GM18867 (cell line): Measurements from ENCODE around the gene PHB1.

Experiments
- ATAC-seq: cut with Tn5 transposase; IDR thresholded peaks from one replicate; pipeline ENCODE4 v1.9.1; 2021; ENCODE audit warnings: mild to moderate bottlenecking, moderate library complexity; ENCODE audit not compliant: unreplicated experiment

The PHB1 gene

GRCh38 chr17:49414622-49415350, at the start of gene PHB1:
TSS of gene PHB1 (minus strand) at chr17:49414882. CDS start at chr17:49413264, 1,618 bp downstream.
- peak; percentile 98 for ATAC-seq

DNA sequence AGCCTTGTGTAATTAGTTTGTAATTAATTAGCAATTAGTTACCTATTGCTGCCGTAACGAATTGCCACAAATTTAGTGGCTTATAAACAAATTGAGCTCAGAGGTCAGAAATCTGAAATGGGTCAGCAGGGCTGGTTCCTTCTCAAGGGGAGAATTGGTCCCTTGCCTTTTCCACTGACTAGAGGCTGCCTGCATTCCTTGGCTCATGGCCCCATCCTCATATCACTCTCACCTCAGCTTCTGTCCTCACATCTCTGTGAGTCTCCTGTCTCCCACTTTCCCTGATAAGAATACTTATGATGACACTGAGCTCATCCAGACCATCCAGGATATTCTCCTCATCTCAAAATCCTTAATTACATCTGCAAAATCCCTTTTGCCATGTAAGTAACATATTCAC, 49.4 kb upstream of the PHB1 start:
- no peak for ATAC-seq

DNA sequence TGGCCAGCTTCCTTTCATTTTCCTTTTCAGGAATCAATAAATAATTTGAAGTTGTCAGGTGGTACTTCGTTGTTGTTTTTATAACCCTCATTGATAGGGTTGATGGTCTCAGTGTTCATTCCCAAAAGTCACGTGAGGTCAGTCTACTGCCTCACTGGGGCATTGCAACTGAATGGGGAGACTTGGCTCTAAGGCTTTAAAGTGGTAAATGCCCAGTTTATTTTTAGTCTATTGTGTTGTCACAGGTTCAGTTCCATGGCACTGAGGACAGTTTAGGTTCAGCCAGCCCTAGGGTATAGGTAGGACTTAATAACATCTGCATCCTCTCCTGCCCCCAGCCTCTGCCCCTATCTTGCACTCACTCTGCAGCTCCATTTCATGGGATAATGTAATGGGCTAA, 46.9 kb upstream of the PHB1 start:
- no peak for ATAC-seq

DNA sequence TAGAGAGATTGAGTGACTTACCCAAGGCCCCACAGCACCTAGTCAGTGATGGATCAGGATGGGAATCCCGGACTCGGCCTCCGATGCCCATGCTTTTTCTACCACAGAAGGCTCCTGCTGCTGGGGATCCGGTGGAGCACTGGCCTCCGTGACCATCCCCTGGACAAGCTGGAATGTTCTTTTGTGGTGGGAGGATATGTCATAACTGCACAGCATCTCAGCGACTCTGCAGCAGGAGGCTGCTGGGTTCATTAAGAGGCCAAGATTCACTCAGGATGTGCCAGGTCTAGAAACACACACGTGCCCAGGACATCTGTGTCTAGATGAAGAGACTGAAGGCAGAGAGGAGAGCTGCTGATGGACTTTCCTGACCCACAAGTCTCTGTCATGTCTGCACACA, 45.7 kb upstream of the PHB1 start:
- no peak for ATAC-seq

- no peak for ATAC-seq
Measured at GRCh38 chr17:49459401-49459984, 44.8 kb upstream of the PHB1 start.

DNA sequence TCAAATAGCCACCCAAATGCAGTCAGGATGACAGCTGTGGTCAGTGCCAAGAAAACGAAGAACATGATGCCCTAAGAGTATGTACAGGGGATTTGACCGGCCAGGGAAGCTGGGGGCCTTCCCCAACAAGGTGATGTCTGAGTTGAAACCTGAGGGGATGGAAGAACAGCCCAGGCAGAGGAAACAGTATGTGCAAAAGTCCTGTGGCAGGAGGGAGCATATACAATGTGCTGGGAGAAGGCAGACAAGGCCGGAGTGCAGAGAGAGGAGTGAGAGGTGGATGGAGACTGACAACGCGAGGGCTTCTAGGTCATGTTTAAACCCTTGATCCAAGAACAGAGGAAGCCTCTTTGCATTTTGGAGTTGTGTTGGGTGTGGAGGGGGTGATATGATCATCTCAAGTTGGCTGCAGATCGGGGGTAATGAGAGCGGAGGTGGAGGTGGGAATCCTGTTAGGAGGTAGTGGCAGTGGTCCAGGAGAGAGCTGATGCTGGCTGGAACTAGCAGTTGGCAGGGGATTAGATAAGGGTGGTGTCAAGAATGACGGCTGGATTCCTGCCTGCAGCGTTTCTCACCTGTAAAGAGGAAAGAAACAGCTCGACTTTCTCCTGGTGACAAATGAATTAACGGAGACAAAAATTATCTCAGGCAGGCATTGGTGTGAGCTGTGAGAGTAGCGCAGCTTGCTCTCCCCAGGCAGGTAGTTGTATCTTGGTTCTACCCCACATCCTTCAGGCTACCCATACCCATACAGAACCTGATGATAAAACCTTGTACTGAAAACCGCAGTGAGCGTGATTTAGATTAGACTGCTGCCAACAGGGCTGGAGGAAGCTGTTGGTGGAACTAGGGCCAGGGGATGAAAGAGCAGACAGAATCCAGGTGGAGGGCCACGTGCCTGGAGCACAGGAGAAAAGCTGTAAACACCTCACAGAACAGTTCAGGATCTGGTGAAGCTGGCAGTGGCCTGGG, 43.2 kb upstream of the PHB1 start:
- ATAC-seq: no peak

DNA sequence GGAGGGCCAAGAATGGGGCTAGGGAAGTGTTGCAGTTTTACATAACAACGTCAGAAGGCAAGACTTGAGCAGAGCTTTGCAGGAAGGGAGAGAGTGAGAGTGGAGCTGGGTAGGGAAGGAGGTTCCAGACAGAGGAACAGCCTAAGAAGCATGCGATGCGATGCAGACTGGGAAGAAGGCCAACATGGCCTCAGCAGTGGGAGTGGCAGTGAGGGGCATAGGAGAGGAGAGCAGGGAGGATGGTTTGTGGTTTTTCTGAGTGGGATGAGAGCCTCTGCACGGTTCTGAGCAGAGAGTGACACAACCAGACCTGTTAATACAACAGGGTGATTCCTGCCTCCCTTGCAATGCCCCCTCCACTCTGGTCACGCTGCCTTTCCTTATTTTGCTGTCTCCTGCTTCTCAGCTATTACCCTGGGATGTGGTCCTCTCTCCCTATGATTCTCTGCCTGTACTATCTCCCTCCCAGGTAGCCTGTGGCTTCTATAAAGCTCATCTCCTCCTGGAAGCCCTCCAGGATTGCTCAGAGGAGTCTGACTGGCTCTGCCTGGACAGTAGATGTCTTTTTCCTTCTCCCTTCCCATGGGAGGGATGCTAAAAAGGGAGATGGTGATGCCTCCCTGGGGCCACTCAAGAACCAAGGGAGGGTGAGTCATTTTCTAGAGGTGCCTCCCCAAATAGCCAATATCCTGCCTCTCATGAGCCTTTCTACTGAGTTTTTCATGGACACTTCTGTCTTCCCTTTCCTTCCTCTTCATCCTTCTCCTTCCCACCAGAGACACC, 41.7 kb upstream of the PHB1 start:
- ATAC-seq: no peak

DNA sequence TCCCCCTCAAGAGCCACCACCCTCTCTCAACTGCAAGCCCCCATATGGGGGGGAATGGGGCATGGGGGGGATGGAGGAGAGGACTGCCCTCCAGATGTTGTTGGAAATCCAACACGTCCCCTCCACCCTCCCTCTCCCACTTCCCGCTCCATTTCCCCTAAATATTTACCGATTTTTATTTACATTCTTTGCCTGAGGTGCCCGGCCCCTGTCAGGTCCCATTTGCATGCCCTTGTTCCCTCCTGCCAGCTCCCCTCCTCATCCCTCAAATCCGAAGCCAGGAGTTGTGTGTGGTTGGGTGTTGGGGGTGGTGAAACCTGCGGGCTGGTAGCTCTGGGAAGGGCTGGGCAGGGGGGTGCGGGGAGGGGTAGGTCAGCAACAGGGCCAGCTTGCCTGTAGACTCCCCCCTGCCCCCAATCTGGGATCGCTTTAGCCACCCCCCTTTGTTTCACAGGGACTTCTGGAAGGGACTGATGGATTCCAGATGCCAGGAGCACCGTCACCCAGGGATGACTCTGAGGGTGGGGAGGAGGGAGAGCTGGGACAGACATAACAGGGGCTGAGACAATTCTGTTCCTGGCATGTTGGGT, 40.7 kb upstream of the PHB1 start:
- ATAC-seq: no peak

GRCh38 chr17:49454050-49454449, 39.4 kb upstream of the PHB1 start:
- ATAC-seq: no peak

GRCh38 chr17:49452661-49453060, 38.0 kb upstream of the PHB1 start:
- no peak for ATAC-seq

DNA sequence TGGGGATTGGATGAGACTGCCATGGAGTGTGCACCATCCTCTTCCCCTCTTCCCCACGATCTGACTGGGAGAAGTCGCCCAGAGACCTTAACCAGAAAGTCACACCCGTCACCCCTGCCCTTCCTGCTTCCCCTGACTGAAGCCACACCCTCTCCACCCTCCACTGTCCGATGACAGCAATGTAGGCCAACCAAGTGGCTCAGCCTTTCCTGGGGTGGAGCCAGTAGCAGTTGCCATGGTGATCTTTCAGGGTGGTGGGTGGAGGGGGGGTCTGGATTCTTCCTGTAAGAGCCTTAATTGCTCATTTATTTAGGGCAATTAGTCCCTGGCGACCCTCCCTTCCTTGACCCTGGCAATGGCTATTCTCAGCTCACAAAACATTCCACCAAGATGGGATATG, 37.5 kb upstream of the PHB1 start:
- ATAC-seq: no peak

- no peak for ATAC-seq
Measured at GRCh38 chr17:49450735-49451134, 36.1 kb upstream of the PHB1 start.

GRCh38 chr17:49450181-49450580, 35.5 kb upstream of the PHB1 start:
- no peak for ATAC-seq

DNA sequence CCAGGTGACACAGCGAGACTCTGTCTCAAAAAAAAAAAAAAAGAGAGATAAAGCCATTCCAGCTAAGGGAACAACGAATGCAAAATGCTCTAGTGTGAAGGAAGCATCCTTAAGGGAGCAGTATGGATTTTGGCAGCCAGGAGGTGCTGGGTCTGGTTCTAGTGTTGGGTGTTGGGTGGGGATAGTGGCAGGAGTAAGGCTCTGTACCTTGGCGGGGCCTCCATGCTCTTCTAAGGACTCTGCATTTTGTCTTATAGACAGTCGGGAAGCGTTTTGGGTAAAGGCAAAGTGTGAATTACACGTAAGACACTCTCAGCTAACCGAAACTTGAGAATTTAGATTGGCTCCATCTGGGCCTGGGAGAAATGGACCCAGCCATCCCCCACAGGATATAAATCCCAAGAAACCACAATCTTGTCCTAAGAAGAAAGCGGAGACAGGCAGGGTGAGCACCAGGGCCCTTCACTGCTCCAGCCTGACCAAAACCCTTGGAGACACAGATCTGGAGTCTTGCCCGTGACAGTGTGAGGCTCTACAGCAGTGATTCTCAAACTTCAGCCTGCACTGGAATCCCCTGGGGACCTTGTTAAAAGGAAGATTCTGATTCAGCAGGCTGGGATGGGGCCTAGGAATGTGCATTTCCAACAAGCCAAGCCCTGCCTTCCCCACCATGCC, 33.1 kb upstream of the PHB1 start:
- no peak for ATAC-seq

DNA sequence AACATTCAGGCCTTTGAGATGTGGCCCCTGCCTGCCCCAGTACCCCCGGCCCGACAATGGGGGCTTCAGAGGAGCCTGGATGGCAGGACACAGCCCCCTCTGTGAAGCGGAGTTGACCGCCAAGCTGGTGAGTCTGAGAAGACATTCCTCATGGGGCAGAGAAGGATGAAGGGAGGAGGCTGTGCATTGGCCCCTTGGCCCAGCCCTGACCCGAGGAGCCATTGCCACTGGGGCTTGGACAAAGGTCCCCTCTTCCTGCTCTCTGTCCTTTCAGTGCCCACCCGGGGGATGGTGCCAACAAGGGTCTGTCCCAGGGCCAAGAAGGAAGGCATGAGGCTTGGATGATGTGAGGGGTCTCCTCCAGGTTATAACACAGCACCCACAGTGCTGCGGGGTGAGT, 30.9 kb upstream of the PHB1 start:
- no peak for ATAC-seq

DNA sequence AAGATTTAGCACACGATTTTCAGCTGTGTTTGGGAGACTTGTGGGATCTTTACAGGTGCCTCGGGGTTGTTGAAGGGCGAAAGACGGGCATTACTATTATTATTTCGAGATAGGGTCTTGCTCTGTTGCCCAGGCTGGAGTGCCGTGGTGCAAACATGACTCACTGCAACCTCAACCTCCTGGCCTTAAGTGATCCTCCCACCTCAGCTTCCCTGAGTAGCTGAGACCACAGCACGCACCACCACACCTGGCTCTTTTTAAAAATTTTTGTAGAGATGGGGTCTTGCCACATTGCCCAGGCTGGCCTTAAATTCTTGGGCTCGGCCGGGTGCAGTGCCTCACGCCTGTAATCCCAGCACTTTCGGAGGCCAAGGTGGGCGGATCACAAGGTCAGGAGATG, 29.7 kb upstream of the PHB1 start:
- no peak for ATAC-seq

DNA sequence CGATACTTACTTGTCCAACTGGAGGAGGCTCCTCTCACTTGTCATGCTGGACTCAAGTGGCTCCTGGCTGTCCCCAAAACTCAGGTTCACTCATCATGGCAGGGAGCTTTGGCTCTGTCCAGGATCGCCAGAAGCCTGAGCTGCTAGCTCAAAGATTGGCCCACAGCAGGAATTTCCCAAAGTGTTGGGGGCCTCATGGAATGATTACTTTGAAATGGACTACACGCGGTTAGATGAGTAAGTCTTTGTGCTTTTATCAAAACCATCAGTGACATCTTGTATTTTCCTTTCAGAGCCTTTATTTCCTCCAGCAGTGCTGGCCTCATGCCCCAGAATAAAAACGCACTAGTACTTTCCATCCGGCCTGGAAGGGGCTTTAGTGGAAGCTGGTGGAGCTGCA, 29.2 kb upstream of the PHB1 start:
- ATAC-seq: no peak

DNA sequence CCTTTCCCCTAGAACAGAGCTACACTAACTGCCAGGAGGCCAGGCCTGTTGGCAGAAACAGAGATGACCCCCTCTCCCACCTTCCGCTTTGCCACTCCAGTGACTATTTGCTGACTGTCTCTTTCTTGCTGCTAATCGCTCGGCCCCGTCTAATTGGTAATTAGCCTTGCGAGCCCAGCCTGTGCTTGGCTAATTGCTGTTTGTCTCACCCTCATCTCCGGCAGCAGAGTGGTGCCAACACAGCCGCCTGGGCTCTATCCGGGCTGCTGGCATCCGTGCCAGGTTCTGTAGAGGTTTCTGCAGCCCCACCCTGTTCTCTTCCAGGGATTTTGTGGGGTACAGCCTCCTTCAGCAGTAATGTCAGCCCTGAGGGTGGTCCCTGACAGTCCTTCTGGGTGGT, 27.4 kb upstream of the PHB1 start:
- no peak for ATAC-seq

DNA sequence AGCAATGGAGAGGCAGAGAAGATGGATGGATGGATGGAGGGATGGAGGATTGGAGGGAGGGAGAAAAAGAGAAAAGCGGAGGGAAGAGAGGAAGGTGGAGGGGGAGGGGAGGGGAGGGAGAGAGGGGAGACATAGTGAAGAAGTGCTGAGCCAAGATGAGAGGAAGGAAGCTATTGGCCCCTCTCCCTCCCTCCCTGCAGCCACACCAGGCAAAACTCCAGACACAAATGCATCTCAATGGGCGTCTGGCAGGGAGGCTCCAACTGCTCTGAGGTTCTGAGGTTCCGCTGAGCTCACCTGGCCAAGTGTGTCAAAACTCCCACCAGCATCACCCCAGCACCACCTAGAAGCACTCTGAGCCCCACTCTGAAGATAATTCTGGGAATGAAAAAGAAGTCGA, 26.9 kb upstream of the PHB1 start:
- ATAC-seq: no peak

GRCh38 chr17:49440581-49440980, 25.9 kb upstream of the PHB1 start:
- no peak for ATAC-seq
